Memory B cell (primary cell): ENCODE measurements around the gene CDHR5.

Experiments used
- ATAC-seq: fragments of 150-1000 bp; cut with Tn5 transposase; 2 replicates; pipeline ENCODE4 v1.10.0; 2021; ENCODE audit warnings: low read depth, mild to moderate bottlenecking, moderate library complexity
- DNase-seq, 2 donors: peaks; one replicate each; pipeline ENCODE4 v3.0.0; 2022; ENCODE audit warnings: low spot score in 2 of 2
- H3K27ac Mint-ChIP-seq: one replicate; pipeline ENCODE4 v1.8.0; 2022; ENCODE audit warnings: mild to moderate bottlenecking, moderate library complexity, mixed read lengths
- H3K27me3 Mint-ChIP-seq: one replicate; pipeline ENCODE4 v1.8.0; 2022; ENCODE audit warnings: mixed read lengths
- H3K36me3 Mint-ChIP-seq: one replicate; pipeline ENCODE4 v1.8.0; 2022; ENCODE audit warnings: mild to moderate bottlenecking, mixed read lengths
- H3K4me1 Mint-ChIP-seq: one replicate; pipeline ENCODE4 v1.8.0; 2022; ENCODE audit warnings: mixed read lengths
- H3K4me3 Mint-ChIP-seq: one replicate; pipeline ENCODE4 v1.8.0; 2022; ENCODE audit warnings: mild to moderate bottlenecking, moderate library complexity, mixed read lengths
- H3K9me3 Mint-ChIP-seq: one replicate; pipeline ENCODE4 v1.8.0; 2022; ENCODE audit warnings: mixed read lengths

The CDHR5 gene

GRCh38 chr11:624705-625635, at the start of gene CDHR5:
Gene CDHR5, minus strand, starts transcription at chr11:624955. Its CDS starts 53 bp downstream, at chr11:624902.
- ATAC-seq (no peak), DNase-seq (no peak)
- H3K9me3 Mint-ChIP-seq, result peaks cover 3% of the 10 kb centered on the region
- no peak within 1 kb of the TSS for H3K27ac Mint-ChIP-seq
- no peak within 1 kb of the TSS for H3K4me3 Mint-ChIP-seq
- peaks cover 19% of the 10 kb centered on the region for H3K4me1 Mint-ChIP-seq
- peaks cover 21% of the 10 kb centered on the region for H3K27me3 Mint-ChIP-seq
- H3K36me3 Mint-ChIP-seq, result peaks cover 7% of the 10 kb centered on the region

- no peak for ATAC-seq
- Mint-ChIP-seq H3K4me1 (peaks cover 2% of the 10 kb centered on the region), H3K27me3 (no peaks in the 10 kb centered on the region), H3K27ac (no peak overlapping the region), H3K4me3 (no peak overlapping the region), H3K36me3 (peaks cover 17% of the 10 kb centered on the region), H3K9me3 (no peaks in the 10 kb centered on the region)
- DNase-seq, result no peak
Observed at GRCh38 chr11:674406-674805, 49.7 kb upstream of the CDHR5 start.

- H3K27me3 Mint-ChIP-seq, result no peaks in the 10 kb centered on the region
- peaks cover 16% of the 10 kb centered on the region for H3K36me3 Mint-ChIP-seq
- ATAC-seq (no peak), DNase-seq (no peak)
- H3K4me3 Mint-ChIP-seq, result no peak overlapping the region
- H3K4me1 Mint-ChIP-seq, result peaks cover 2% of the 10 kb centered on the region
- H3K9me3 Mint-ChIP-seq, result no peaks in the 10 kb centered on the region
- H3K27ac Mint-ChIP-seq, result no peak overlapping the region
Observed at GRCh38 chr11:673866-674265, 49.1 kb upstream of the CDHR5 start.

GRCh38 chr11:665704-666281, 41.0 kb upstream of the CDHR5 start:
- Mint-ChIP-seq H3K36me3 (no peaks in the 10 kb centered on the region), H3K27ac (no peak overlapping the region), H3K9me3 (no peaks in the 10 kb centered on the region), H3K4me3 (no peak overlapping the region), H3K27me3 (no peaks in the 10 kb centered on the region), H3K4me1 (peaks cover 4% of the 10 kb centered on the region)
- ATAC-seq (no peak), DNase-seq (no peak)

- peaks cover 4% of the 10 kb centered on the region for H3K4me1 Mint-ChIP-seq
- H3K9me3 Mint-ChIP-seq, result no peaks in the 10 kb centered on the region
- H3K36me3 Mint-ChIP-seq, result no peaks in the 10 kb centered on the region
- ATAC-seq, result no peak
- no peaks in the 10 kb centered on the region for H3K27me3 Mint-ChIP-seq
- H3K4me3 Mint-ChIP-seq, result no peak overlapping the region
- DNase-seq, result no peak
- H3K27ac Mint-ChIP-seq, result no peak overlapping the region
Observed at GRCh38 chr11:665062-665703, 40.4 kb upstream of the CDHR5 start.

- ATAC-seq (peak; percentile 80), DNase-seq (peak; percentile 43 to 53)
- H3K9me3 Mint-ChIP-seq, result no peaks in the 10 kb centered on the region
- no peak overlapping the region for H3K4me3 Mint-ChIP-seq
- H3K4me1 Mint-ChIP-seq, result peaks cover 4% of the 10 kb centered on the region
- no peak overlapping the region for H3K27ac Mint-ChIP-seq
- no peaks in the 10 kb centered on the region for H3K27me3 Mint-ChIP-seq
- no peaks in the 10 kb centered on the region for H3K36me3 Mint-ChIP-seq
Observed at GRCh38 chr11:662689-663274, 38.0 kb upstream of the CDHR5 start.

GRCh38 chr11:660681-661444, 36.1 kb upstream of the CDHR5 start:
- ATAC-seq, result no peak
- no peak for DNase-seq
- H3K4me1 Mint-ChIP-seq, result peaks cover 4% of the 10 kb centered on the region
- H3K27ac Mint-ChIP-seq, result no peak overlapping the region
- H3K9me3 Mint-ChIP-seq, result no peaks in the 10 kb centered on the region
- H3K36me3 Mint-ChIP-seq, result peaks cover 3% of the 10 kb centered on the region
- H3K4me3 Mint-ChIP-seq, result no peak overlapping the region
- H3K27me3 Mint-ChIP-seq, result no peaks in the 10 kb centered on the region

- H3K36me3 Mint-ChIP-seq, result peaks cover 3% of the 10 kb centered on the region
- no peaks in the 10 kb centered on the region for H3K27me3 Mint-ChIP-seq
- ATAC-seq (no peak), DNase-seq (no peak)
- no peak overlapping the region for H3K27ac Mint-ChIP-seq
- no peaks in the 10 kb centered on the region for H3K9me3 Mint-ChIP-seq
- H3K4me1 Mint-ChIP-seq, result peaks cover 4% of the 10 kb centered on the region
- no peak overlapping the region for H3K4me3 Mint-ChIP-seq
Observed at GRCh38 chr11:660281-660680, 35.5 kb upstream of the CDHR5 start.

- Mint-ChIP-seq H3K4me1 (peaks cover 4% of the 10 kb centered on the region), H3K4me3 (no peak overlapping the region), H3K36me3 (peaks cover 3% of the 10 kb centered on the region), H3K9me3 (no peaks in the 10 kb centered on the region), H3K27ac (no peak overlapping the region), H3K27me3 (no peaks in the 10 kb centered on the region)
- DNase-seq (no peak), ATAC-seq (peak; percentile 21)
Observed at GRCh38 chr11:659532-660085, 34.9 kb upstream of the CDHR5 start.

GRCh38 chr11:657691-658126, 33.0 kb upstream of the CDHR5 start:
- ATAC-seq (no peak), DNase-seq (no peak)
- H3K4me3 Mint-ChIP-seq, result no peak overlapping the region
- no peaks in the 10 kb centered on the region for H3K27me3 Mint-ChIP-seq
- peaks cover 5% of the 10 kb centered on the region for H3K36me3 Mint-ChIP-seq
- H3K27ac Mint-ChIP-seq, result no peak overlapping the region
- H3K4me1 Mint-ChIP-seq, result peaks cover 2% of the 10 kb centered on the region
- no peaks in the 10 kb centered on the region for H3K9me3 Mint-ChIP-seq

GRCh38 chr11:656866-657265, 32.1 kb upstream of the CDHR5 start:
- DNase-seq, result no peak
- H3K36me3 Mint-ChIP-seq, result peaks cover 8% of the 10 kb centered on the region

GRCh38 chr11:656426-656825, 31.7 kb upstream of the CDHR5 start:
- DNase-seq (no peak), ATAC-seq (no peak)
- no peaks in the 10 kb centered on the region for H3K4me1 Mint-ChIP-seq
- no peak overlapping the region for H3K27ac Mint-ChIP-seq
- no peak overlapping the region for H3K4me3 Mint-ChIP-seq
- H3K9me3 Mint-ChIP-seq, result no peaks in the 10 kb centered on the region
- H3K27me3 Mint-ChIP-seq, result no peaks in the 10 kb centered on the region
- peaks cover 8% of the 10 kb centered on the region for H3K36me3 Mint-ChIP-seq

More at GRCh38 chr11:656866-657265, 32.1 kb upstream of the CDHR5 start:
- Mint-ChIP-seq H3K4me1 (no peaks in the 10 kb centered on the region), H3K4me3 (no peak overlapping the region), H3K27me3 (no peaks in the 10 kb centered on the region), H3K27ac (no peak overlapping the region), H3K9me3 (no peaks in the 10 kb centered on the region)
- ATAC-seq, result no peak

- H3K27ac Mint-ChIP-seq, result no peak overlapping the region
- H3K4me1 Mint-ChIP-seq, result no peaks in the 10 kb centered on the region
- DNase-seq, result no peak
- no peak for ATAC-seq
- H3K27me3 Mint-ChIP-seq, result no peaks in the 10 kb centered on the region
- H3K9me3 Mint-ChIP-seq, result no peaks in the 10 kb centered on the region
- peaks cover 10% of the 10 kb centered on the region for H3K36me3 Mint-ChIP-seq
- no peak overlapping the region for H3K4me3 Mint-ChIP-seq
Observed at GRCh38 chr11:655036-655726, 30.4 kb upstream of the CDHR5 start.
